Measurements from ENCODE around the gene RRP1. TPM values are rescaled to one million over a fixed set of nuclear protein-coding genes. Genes with fewer than 3 reads are reported as not detected.

The RRP1 gene
- total and polyA plus RNA-seq, 9 of the 15 experiments (the other 6 are each of a cell fraction or from before 2014, with no cell fraction given): 0.89 to 105 (median 51.6) TPM

GRCh38 chr21:43775795-43776430 is 13.5 kb upstream of the RRP1 start, which contains the start of gene CSTB (continued):
- TF ChIP-seq E4F1 (CRISPR knock-in tag; IDR thresholded peaks at IDR 0.05; ENCODE audit: borderline replicate concordance) (no peak), ZNF507 (tag; conservative IDR thresholded peaks at IDR 0.05) (no peak), TEAD2 (tag; IDR thresholded peaks at IDR 0.05) (no peak), LCOR (CRISPR knock-in tag; IDR thresholded peaks at IDR 0.05) (peak; percentile 17; the same call in 1 of the 2 replicates), GABPB2 (CRISPR knock-in tag; conservative IDR thresholded peaks at IDR 0.05) (no peak), ZNF408 (CRISPR knock-in tag; IDR thresholded peaks at IDR 0.05; ENCODE audit: low read depth) (no peak), SRSF7 (optimal IDR thresholded peaks at IDR 0.05; ENCODE audit: low read depth, low read length) (no peak), IRF1 (CRISPR knock-in tag; IDR thresholded peaks at IDR 0.05; ENCODE audit: borderline replicate concordance) (no peak), ZFP91 (CRISPR knock-in tag; IDR thresholded peaks at IDR 0.05) (no peak), PATZ1 (CRISPR knock-in tag; IDR thresholded peaks at IDR 0.05; ENCODE audit: borderline replicate concordance) (no peak), ZNF449 (CRISPR knock-in tag; IDR thresholded peaks at IDR 0.05) (no peak), ZBED1 (IDR thresholded peaks at IDR 0.05) (no peak), PHTF2 (CRISPR knock-in tag; IDR thresholded peaks at IDR 0.05) (no peak), ZNF354B (CRISPR knock-in tag; IDR thresholded peaks at IDR 0.05) (no peak), HEY1 (CRISPR knock-in tag; IDR thresholded peaks at IDR 0.05; ENCODE audit: borderline replicate concordance) (no peak), RAD21 (CRISPR knock-in tag; conservative IDR thresholded peaks at IDR 0.05 in 1 of 2, IDR thresholded peaks at IDR 0.05 in 1 of 2) (no peak), SMARCA5 (IDR thresholded peaks at IDR 0.05) (no peak), SMARCA4 (IDR thresholded peaks at IDR 0.05) (no peak), HLTF (IDR thresholded peaks at IDR 0.05) (no peak), ZNF146 (CRISPR knock-in tag; IDR thresholded peaks at IDR 0.05; ENCODE audit: unreplicated experiment) (no peak), HCFC1 (IDR thresholded peaks at IDR 0.05; ENCODE audit: low read depth, low read length) (no peak; the same call in none of the 2 replicates)

Data from K562 (cell line).